HepG2 (cell line): Measurements from ENCODE around the gene THRA. TPM values are rescaled to one million over a fixed set of nuclear protein-coding genes. Genes with fewer than 3 reads are reported as not detected.

Experiments used
- CEBPB ChIP-seq: IDR thresholded peaks from 2 replicates; pipeline ENCODE4 v1.6.1; 2011; ENCODE audit warnings: low read depth, low read length, improper control_type of control experiment, borderline replicate concordance
- CREB1 ChIP-seq, 2 experiments: fragments of 450-650 bp in 1 of 2; IDR thresholded peaks; 2 replicates each; pipeline ENCODE4 v1.6.1; 2016 to 2017; ENCODE audit warnings: control low read depth in 1 of 2, mild to moderate bottlenecking in 1 of 2, missing compliant biosample characterization in 1 of 2, missing genetic modification characterization in 1 of 2
- DMAP1 ChIP-seq: IDR thresholded peaks from 2 replicates; pipeline ENCODE4 v1.6.1; 2016
- ELF3 ChIP-seq: IDR thresholded peaks from 2 replicates; pipeline ENCODE4 v1.6.1; 2016; ENCODE audit warnings: missing genetic modification reagents, missing compliant biosample characterization
- FOSL1 ChIP-seq: sonication (generic); formaldehyde crosslinking; IDR thresholded peaks from 2 replicates; pipeline ENCODE4 v1.9.0; 2021; ENCODE audit warnings: missing genetic modification reagents, borderline replicate concordance
- GLI4 ChIP-seq: sonication (generic); formaldehyde crosslinking; IDR thresholded peaks from 2 replicates; pipeline ENCODE4 v1.5.1; 2020; ENCODE audit warnings: missing genetic modification reagents, mild to moderate bottlenecking, moderate library complexity, borderline replicate concordance
- KDM1A ChIP-seq: IDR thresholded peaks from 2 replicates; pipeline ENCODE4 v1.6.1; 2016; ENCODE audit warnings: missing compliant biosample characterization
- MBD4 ChIP-seq: IDR thresholded peaks from 2 replicates; pipeline ENCODE4 v1.6.1; 2012; ENCODE audit warnings: low read length, inconsistent platforms, borderline replicate concordance
- MEIS1 ChIP-seq: sonication (generic); formaldehyde crosslinking; IDR thresholded peaks from 2 replicates; pipeline ENCODE4 v1.9.0; 2021; ENCODE audit warnings: mild to moderate bottlenecking, missing genetic modification reagents, moderate library complexity, borderline replicate concordance
- MXI1 ChIP-seq: IDR thresholded peaks from 3 replicates; pipeline ENCODE4 v1.6.1; 2012; ENCODE audit warnings: low read depth, low read length, inconsistent platforms, borderline replicate concordance
- NBN ChIP-seq: fragments of 450-650 bp; conservative IDR thresholded peaks from 2 replicates; pipeline ENCODE4 v1.6.1; 2017
- PPARG ChIP-seq: conservative IDR thresholded peaks from 2 replicates; pipeline ENCODE4 v1.6.1; 2016; ENCODE audit warnings: missing biosample characterization, missing genetic modification reagents
- SAFB2 ChIP-seq: sonication (generic); formaldehyde crosslinking; IDR thresholded peaks from 2 replicates; pipeline ENCODE4 v1.5.1; 2020; ENCODE audit warnings: missing genetic modification reagents, low read depth, mild to moderate bottlenecking, borderline replicate concordance
- SMARCE1 ChIP-seq: fragments of 450-650 bp; IDR thresholded peaks from 2 replicates; pipeline ENCODE4 v1.6.1; 2017; ENCODE audit warnings: borderline replicate concordance
- ZNF326 ChIP-seq: sonication (generic); formaldehyde crosslinking; IDR thresholded peaks from 2 replicates; pipeline ENCODE4 v1.4.0; 2020; ENCODE audit warnings: missing genetic modification reagents, borderline replicate concordance
- ZNF383 ChIP-seq: sonication (generic); formaldehyde crosslinking; IDR thresholded peaks from 2 replicates; pipeline ENCODE4 v1.4.0; 2020; ENCODE audit warnings: missing genetic modification reagents, mild to moderate bottlenecking, borderline replicate concordance
- ZNF547 ChIP-seq: sonication (generic); formaldehyde crosslinking; IDR thresholded peaks from 2 replicates; pipeline ENCODE4 v1.5.1; 2020; ENCODE audit warnings: mild to moderate bottlenecking, missing genetic modification reagents
- ZNF724P ChIP-seq: sonication (generic); formaldehyde crosslinking; IDR thresholded peaks from 2 replicates; pipeline ENCODE4 v1.8.0; 2022; ENCODE audit warnings: missing genetic modification reagents, borderline replicate concordance
- ZNF737 ChIP-seq: sonication (generic); formaldehyde crosslinking; IDR thresholded peaks from 2 replicates; pipeline ENCODE4 v1.5.0; 2020; ENCODE audit warnings: missing genetic modification reagents, mild to moderate bottlenecking, borderline replicate concordance
- ZNF761 ChIP-seq: sonication (generic); formaldehyde crosslinking; conservative IDR thresholded peaks from 2 replicates; pipeline ENCODE4 v1.4.0; 2020; ENCODE audit warnings: mild to moderate bottlenecking, missing genetic modification reagents
- polyA plus RNA-seq, 8 experiments: library from polyadenylated mRNA; depleted of rRNA in 3 of 8; stranded (reverse) in 7 of 8; unstranded in 1 of 8; fragments of >200 nt; fragmentation: Illumina TruSeq in 4 of 8; extraction: Trizol in 4 of 8; gene quantifications; 2 replicates each; pipeline versions ENCODE4 v1.2.1 to v1.2.3, GENCODE V29; 2011 to 2016; ENCODE audit warnings: low read depth in 4 of 8, missing spikeins in 1 of 8, mixed read lengths in 1 of 8; ENCODE audit not compliant: insufficient read depth in 1 of 8
- total RNA-seq, 5 experiments: library from RNA; depleted of rRNA; stranded (reverse); fragments of >200 nt; fragmentation: Illumina TruSeq; extraction: Trizol; gene quantifications; 2 replicates each; pipeline ENCODE4 v1.2.3, GENCODE V29; 2016; ENCODE audit warnings: low read depth in 1 of 5
- TF ChIP-seq, protein P1 (sequence below): sonication (generic); formaldehyde crosslinking; IDR thresholded peaks from 2 replicates; pipeline ENCODE4 v1.5.0; 2020; ENCODE audit warnings: mild to moderate bottlenecking, missing genetic modification reagents, borderline replicate concordance
- TF ChIP-seq, protein P2 (sequence below): sonication (generic); formaldehyde crosslinking; IDR thresholded peaks from 2 replicates; pipeline ENCODE4 v1.8.0; 2022; ENCODE audit warnings: mild to moderate bottlenecking, missing genetic modification reagents
- TF ChIP-seq, protein P3 (sequence below): sonication (generic); formaldehyde crosslinking; IDR thresholded peaks from 2 replicates; pipeline ENCODE4 v1.5.1; 2020; ENCODE audit warnings: mild to moderate bottlenecking, missing genetic modification reagents, moderate library complexity

THRA gene
- total and polyA plus RNA-seq, 2 of the 13 experiments (the other 11 are each of a cell fraction or from before 2014, with no cell fraction given), result 8.0 to 9.9 TPM

DNA sequence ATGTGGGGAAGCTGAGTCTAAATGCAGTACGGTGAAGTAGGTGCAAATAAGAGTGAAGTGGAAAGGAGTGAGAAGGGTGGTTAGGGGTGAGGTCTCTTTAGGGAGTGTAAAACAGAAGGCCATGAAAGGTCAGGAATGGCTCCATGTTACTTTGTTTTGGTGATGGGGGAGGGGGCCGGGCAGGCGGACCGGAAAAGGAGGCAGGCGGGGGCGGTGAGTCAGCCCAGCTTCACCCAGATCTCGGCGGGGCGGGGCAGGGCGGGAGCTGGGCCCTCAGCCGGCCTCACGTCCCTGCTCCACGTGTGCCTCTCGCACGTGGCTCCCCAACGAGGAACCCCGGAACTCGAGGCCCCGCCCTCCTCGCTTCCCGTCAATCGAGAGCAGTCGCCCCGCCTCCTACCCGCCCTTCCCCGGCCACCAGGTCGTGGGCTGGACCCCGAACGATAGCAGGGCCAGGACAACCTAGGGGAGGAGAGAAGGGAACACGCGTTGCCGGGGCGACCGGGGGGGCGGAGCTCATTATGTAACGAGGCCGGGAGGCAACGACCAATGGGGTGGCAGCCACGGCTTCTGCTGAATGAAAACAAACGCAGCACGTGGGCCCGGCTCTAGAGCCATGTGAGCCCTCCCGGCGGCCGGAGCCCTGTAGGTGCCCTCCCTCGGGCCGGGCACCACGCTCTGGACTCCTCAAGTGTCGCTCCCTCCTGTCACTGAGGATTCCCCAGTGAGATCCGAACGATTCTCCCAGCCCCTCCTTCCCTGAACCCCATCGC lies 36.3 kb downstream of the THRA start (continued):
- TF ChIP-seq CEBPB, result peak; percentile 54; the same call in 1 of the 2 replicates
- peak; percentile 100 for TF ChIP-seq MXI1
- 0 out of 2 replicates have a peak, but pooled peaks have one; percentile 23 for TF ChIP-seq GLI4 (CRISPR knock-in tag)
- peak; percentile 96; the same call in 1 of the 2 replicates for TF ChIP-seq ZNF761 (CRISPR knock-in tag)
- peak; percentile 90 for TF ChIP-seq ZNF724P (CRISPR knock-in tag)
- no peak for TF ChIP-seq ZNF383
- TF ChIP-seq NBN, result no peak; the same call in 1 of the 2 replicates
- peak; percentile 98 for TF ChIP-seq ZNF547 (CRISPR knock-in tag)
- TF ChIP-seq, protein P1, sequence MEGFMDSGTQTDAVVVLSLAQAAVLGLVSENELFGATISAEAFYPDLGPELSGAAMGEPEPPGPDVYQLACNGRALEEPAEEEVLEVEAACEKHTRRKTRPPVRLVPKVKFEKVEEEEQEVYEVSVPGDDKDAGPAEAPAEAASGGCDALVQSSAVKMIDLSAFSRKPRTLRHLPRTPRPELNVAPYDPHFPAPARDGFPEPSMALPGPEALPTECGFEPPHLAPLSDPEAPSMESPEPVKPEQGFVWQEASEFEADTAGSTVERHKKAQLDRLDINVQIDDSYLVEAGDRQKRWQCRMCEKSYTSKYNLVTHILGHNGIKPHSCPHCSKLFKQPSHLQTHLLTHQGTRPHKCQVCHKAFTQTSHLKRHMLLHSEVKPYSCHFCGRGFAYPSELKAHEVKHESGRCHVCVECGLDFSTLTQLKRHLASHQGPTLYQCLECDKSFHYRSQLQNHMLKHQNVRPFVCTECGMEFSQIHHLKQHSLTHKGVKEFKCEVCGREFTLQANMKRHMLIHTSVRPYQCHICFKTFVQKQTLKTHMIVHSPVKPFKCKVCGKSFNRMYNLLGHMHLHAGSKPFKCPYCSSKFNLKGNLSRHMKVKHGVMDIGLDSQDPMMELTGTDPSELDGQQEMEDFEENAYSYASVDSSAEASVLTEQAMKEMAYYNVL (CRISPR knock-in tag), result peak; percentile 92
- TF ChIP-seq DMAP1, result peak; percentile 98
- TF ChIP-seq CREB1 (IDR thresholded peaks at IDR 0.05), result peak; percentile 67; the same call in 1 of the 2 replicates
- TF ChIP-seq CREB1 (CRISPR knock-in tag; IDR thresholded peaks at IDR 0.05), result no peak; the same call in 1 of the 2 replicates
- TF ChIP-seq PPARG (CRISPR knock-in tag), result peak; percentile 88
- no peak for TF ChIP-seq ZNF326
- no peak for TF ChIP-seq SMARCE1
- TF ChIP-seq, protein P2, sequence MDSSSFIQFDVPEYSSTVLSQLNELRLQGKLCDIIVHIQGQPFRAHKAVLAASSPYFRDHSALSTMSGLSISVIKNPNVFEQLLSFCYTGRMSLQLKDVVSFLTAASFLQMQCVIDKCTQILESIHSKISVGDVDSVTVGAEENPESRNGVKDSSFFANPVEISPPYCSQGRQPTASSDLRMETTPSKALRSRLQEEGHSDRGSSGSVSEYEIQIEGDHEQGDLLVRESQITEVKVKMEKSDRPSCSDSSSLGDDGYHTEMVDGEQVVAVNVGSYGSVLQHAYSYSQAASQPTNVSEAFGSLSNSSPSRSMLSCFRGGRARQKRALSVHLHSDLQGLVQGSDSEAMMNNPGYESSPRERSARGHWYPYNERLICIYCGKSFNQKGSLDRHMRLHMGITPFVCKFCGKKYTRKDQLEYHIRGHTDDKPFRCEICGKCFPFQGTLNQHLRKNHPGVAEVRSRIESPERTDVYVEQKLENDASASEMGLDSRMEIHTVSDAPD, result peak; percentile 74; the same call in 1 of the 2 replicates
- TF ChIP-seq MEIS1 (CRISPR knock-in tag), result peak; percentile 92
- no peak for TF ChIP-seq KDM1A (CRISPR knock-in tag)
- peak; percentile 98 for TF ChIP-seq ELF3
- TF ChIP-seq MBD4, result no peak
- TF ChIP-seq ZNF737 (CRISPR knock-in tag), result no peak
- TF ChIP-seq SAFB2, result peak; percentile 89
- TF ChIP-seq, protein P3, sequence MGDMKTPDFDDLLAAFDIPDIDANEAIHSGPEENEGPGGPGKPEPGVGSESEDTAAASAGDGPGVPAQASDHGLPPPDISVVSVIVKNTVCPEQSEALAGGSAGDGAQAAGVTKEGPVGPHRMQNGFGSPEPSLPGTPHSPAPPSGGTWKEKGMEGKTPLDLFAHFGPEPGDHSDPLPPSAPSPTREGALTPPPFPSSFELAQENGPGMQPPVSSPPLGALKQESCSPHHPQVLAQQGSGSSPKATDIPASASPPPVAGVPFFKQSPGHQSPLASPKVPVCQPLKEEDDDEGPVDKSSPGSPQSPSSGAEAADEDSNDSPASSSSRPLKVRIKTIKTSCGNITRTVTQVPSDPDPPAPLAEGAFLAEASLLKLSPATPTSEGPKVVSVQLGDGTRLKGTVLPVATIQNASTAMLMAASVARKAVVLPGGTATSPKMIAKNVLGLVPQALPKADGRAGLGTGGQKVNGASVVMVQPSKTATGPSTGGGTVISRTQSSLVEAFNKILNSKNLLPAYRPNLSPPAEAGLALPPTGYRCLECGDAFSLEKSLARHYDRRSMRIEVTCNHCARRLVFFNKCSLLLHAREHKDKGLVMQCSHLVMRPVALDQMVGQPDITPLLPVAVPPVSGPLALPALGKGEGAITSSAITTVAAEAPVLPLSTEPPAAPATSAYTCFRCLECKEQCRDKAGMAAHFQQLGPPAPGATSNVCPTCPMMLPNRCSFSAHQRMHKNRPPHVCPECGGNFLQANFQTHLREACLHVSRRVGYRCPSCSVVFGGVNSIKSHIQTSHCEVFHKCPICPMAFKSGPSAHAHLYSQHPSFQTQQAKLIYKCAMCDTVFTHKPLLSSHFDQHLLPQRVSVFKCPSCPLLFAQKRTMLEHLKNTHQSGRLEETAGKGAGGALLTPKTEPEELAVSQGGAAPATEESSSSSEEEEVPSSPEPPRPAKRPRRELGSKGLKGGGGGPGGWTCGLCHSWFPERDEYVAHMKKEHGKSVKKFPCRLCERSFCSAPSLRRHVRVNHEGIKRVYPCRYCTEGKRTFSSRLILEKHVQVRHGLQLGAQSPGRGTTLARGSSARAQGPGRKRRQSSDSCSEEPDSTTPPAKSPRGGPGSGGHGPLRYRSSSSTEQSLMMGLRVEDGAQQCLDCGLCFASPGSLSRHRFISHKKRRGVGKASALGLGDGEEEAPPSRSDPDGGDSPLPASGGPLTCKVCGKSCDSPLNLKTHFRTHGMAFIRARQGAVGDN, result peak; percentile 95
- 0 out of 2 replicates have a peak, but pooled peaks have one; percentile 68 for TF ChIP-seq FOSL1
